H9 (cell line): ENCODE data around the gene ZNF831. TPM values are rescaled to one million over a fixed set of nuclear protein-coding genes. Genes with fewer than 3 reads are reported as not detected.

Experiments
- DNase-seq: peaks from one replicate; pipeline ENCODE4 v3.0.0-alpha.2; 2017
- H2AFZ ChIP-seq: one replicate; pipeline ENCODE4 v1.6.1; 2013; ENCODE audit warnings: mild to moderate bottlenecking, low read length, control low read depth, moderate library complexity
- H2AK5ac ChIP-seq: 2 replicates; pipeline ENCODE4 v1.6.1; 2013; ENCODE audit warnings: low read length, control low read depth, mixed read lengths; ENCODE audit not compliant: insufficient read length
- H2BK120ac ChIP-seq: one replicate; pipeline ENCODE4 v1.6.1; 2013; ENCODE audit warnings: low read depth, mild to moderate bottlenecking, low read length, control low read depth, inconsistent platforms; ENCODE audit not compliant: poor library complexity, severe bottlenecking
- H2BK12ac ChIP-seq: 2 replicates; pipeline ENCODE4 v1.6.1; 2013; ENCODE audit warnings: low read length, control low read depth, mixed read lengths, low read depth; ENCODE audit not compliant: insufficient read length
- H2BK15ac ChIP-seq: 2 replicates; pipeline ENCODE4 v1.6.1; 2013; ENCODE audit warnings: low read depth, low read length, control low read depth
- H2BK20ac ChIP-seq: one replicate; pipeline ENCODE4 v1.6.1; 2013; ENCODE audit warnings: low read depth, mild to moderate bottlenecking, low read length, control low read depth, inconsistent platforms; ENCODE audit not compliant: poor library complexity, severe bottlenecking
- H2BK5ac ChIP-seq: 2 replicates; pipeline ENCODE4 v1.6.1; 2013; ENCODE audit warnings: low read length, control low read depth, mixed read lengths; ENCODE audit not compliant: insufficient read length
- H3K14ac ChIP-seq: 2 replicates; pipeline ENCODE4 v1.6.1; 2013; ENCODE audit warnings: low read length, control low read depth; ENCODE audit not compliant: insufficient read depth
- H3K18ac ChIP-seq: 2 replicates; pipeline ENCODE4 v1.6.1; 2013; ENCODE audit warnings: low read depth, mild to moderate bottlenecking, mixed read lengths, low read length, control low read depth; ENCODE audit not compliant: insufficient read length
- H3K23ac ChIP-seq: 2 replicates; pipeline ENCODE4 v1.6.1; 2013; ENCODE audit warnings: low read length, control low read depth, mixed read lengths, low read depth; ENCODE audit not compliant: insufficient read length
- H3K23me2 ChIP-seq: 2 replicates; pipeline ENCODE4 v1.6.1; 2013; ENCODE audit warnings: low read depth, mild to moderate bottlenecking, mixed read lengths, low read length, control low read depth; ENCODE audit not compliant: insufficient read length, poor library complexity, severe bottlenecking
- H3K27ac ChIP-seq: 2 replicates; pipeline ENCODE4 v1.5.1; 2013; ENCODE audit warnings: low read length, control low read depth, mixed read lengths, low read depth; ENCODE audit not compliant: insufficient read length
- H3K27me3 ChIP-seq: 2 replicates; pipeline ENCODE4 v1.6.1; 2013; ENCODE audit warnings: low read length, control low read depth, inconsistent platforms; ENCODE audit not compliant: insufficient read depth
- H3K4ac ChIP-seq: 2 replicates; pipeline ENCODE4 v1.6.1; 2013; ENCODE audit warnings: low read depth, mild to moderate bottlenecking, control low read depth, inconsistent platforms, low read length, moderate library complexity
- H3K4me1 ChIP-seq: 2 replicates; pipeline ENCODE4 v1.6.1; 2013; ENCODE audit warnings: low read length, control low read depth, inconsistent platforms; ENCODE audit not compliant: insufficient read depth
- H3K4me2 ChIP-seq: 2 replicates; pipeline ENCODE4 v1.6.1; 2013; ENCODE audit warnings: low read length, control low read depth, mixed read lengths; ENCODE audit not compliant: insufficient read length, insufficient read depth
- H3K56ac ChIP-seq: 2 replicates; pipeline ENCODE4 v1.6.1; 2013; ENCODE audit warnings: low read depth, mild to moderate bottlenecking, mixed read lengths, low read length, control low read depth; ENCODE audit not compliant: insufficient read length
- H3K79me1 ChIP-seq: 2 replicates; pipeline ENCODE4 v1.6.1; 2013; ENCODE audit warnings: low read depth, mild to moderate bottlenecking, moderate library complexity, low read length, control low read depth, inconsistent platforms; ENCODE audit not compliant: insufficient read depth, poor library complexity, severe bottlenecking
- H3K79me2 ChIP-seq: 2 replicates; pipeline ENCODE4 v1.6.1; 2013; ENCODE audit warnings: low read length, control low read depth, inconsistent platforms; ENCODE audit not compliant: insufficient read depth
- H3K9ac ChIP-seq: 2 replicates; pipeline ENCODE4 v1.6.1; 2013; ENCODE audit warnings: low read length, control low read depth, mixed read lengths; ENCODE audit not compliant: insufficient read length; ENCODE audit errors: extremely low read depth
- H3K9me3 ChIP-seq: one replicate; pipeline ENCODE4 v1.6.1; 2013; ENCODE audit warnings: low read depth, low read length, inconsistent platforms; ENCODE audit not compliant: control insufficient read depth
- H3T11ph ChIP-seq: one replicate; pipeline ENCODE4 v1.6.1; 2013; ENCODE audit warnings: mild to moderate bottlenecking, low read length, control low read depth, inconsistent platforms
- H4K20me1 ChIP-seq: one replicate; pipeline ENCODE4 v1.6.1; 2013; ENCODE audit not compliant: control insufficient read depth, insufficient read length, insufficient read depth
- H4K5ac ChIP-seq: 2 replicates; pipeline ENCODE4 v1.6.1; 2013; ENCODE audit warnings: low read depth, mild to moderate bottlenecking, mixed read lengths, low read length, control low read depth; ENCODE audit not compliant: insufficient read length
- H4K8ac ChIP-seq: replicated peaks from 2 replicates; pipeline ENCODE4 v1.6.1; 2013; ENCODE audit warnings: low read length, control low read depth, mixed read lengths, low read depth; ENCODE audit not compliant: insufficient read length
- H4K91ac ChIP-seq: 2 replicates; pipeline ENCODE4 v1.6.1; 2013; ENCODE audit warnings: low read depth, mild to moderate bottlenecking, moderate library complexity, mixed read lengths, low read length, control low read depth; ENCODE audit not compliant: insufficient read length
- H3K27ac Mint-ChIP-seq, 3 experiments: 2 replicates in 2 of 3; 3 replicates in 1 of 3; pipeline ENCODE4 v1.8.0; 2020 to 2021; ENCODE audit warnings: mixed read lengths in 3 of 3, mild to moderate bottlenecking in 1 of 3, moderate library complexity in 1 of 3
- H3K27me3 Mint-ChIP-seq: 2 replicates; pipeline ENCODE4 v1.8.0; 2021; ENCODE audit warnings: low read depth, mild to moderate bottlenecking, moderate library complexity, mixed read lengths
- H3K36me3 Mint-ChIP-seq, 3 experiments: 2 replicates in 2 of 3; 3 replicates in 1 of 3; pipeline ENCODE4 v1.8.0; 2020 to 2021; ENCODE audit warnings: low read depth in 3 of 3, mixed read lengths in 3 of 3; ENCODE audit not compliant: insufficient read depth in 1 of 3
- H3K4me1 Mint-ChIP-seq, 2 experiments: 2 replicates each; pipeline ENCODE4 v1.8.0; 2020; ENCODE audit warnings: mixed read lengths in 2 of 2
- H3K4me3 Mint-ChIP-seq, 2 experiments: 2 replicates in 1 of 2; 3 replicates in 1 of 2; pipeline ENCODE4 v1.8.0; 2020 to 2021; ENCODE audit warnings: mild to moderate bottlenecking in 2 of 2, mixed read lengths in 2 of 2, moderate library complexity in 1 of 2
- H3K9me3 Mint-ChIP-seq, 2 experiments: 2 replicates in 1 of 2; 3 replicates in 1 of 2; pipeline ENCODE4 v1.8.0; 2020; ENCODE audit warnings: mild to moderate bottlenecking in 2 of 2, mixed read lengths in 2 of 2, moderate library complexity in 1 of 2
- whole genome bisulfite sequencing: extraction: QIAGEN DNeasy Blood & Tissue Kit; methylation state at CpG from one replicate; pipeline ENCODE4 v1.1.7; 2013; ENCODE audit warnings: missing lambda C conversion rate, low lambda C conversion rate, mixed read lengths; ENCODE audit not compliant: insufficient read length; ENCODE audit errors: extremely low coverage; 5-methylcytosine and 5-hydroxymethylcytosine counted together
- total RNA-seq: library from RNA; stranded (reverse); gene quantifications from 2 replicates; pipeline ENCODE4 v1.2.1, GENCODE V29; 2021
- TF ChIP-seq, protein P1 (sequence below): fragments of 200-600 bp; sonication (generic); conservative IDR thresholded peaks from 3 replicates; pipeline ENCODE4 v1.8.0; 2021; ENCODE audit warnings: antibody characterized with exemption, mild to moderate bottlenecking

Gene ZNF831
- total RNA-seq, 1 experiment from 2014 or later, result not detected

DNA sequence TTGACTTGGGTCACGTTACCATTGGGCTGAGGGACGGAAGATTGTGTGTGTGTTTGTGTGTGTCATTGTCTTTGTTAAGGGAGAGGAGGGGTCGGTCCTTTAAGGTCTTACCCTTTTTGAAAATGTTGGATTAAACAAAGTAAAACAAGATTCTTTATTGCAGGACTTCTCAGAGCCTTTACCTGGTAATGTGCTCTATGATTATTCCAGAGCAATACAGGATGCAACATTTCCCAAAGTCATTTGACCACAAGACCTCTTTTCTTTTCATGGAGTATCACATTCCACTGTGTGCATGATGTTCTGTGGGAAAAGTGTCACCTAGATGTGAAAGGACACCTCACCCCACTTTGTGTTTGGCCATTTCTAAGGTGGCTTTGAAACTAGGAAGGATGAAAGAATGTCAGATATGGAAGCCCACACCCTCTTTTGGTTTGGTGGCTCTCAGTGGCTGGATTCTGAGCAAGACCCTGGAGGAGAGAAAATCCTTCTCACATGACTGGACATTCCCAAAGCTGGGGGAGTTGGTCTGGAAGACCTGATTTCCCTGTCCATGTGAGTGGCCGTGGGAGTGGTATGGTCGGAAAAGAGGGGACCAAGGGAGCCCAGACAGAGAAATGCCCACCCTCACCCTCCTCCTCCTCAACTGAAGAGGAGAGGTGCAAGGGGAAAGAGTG is 18.2 kb upstream of the ZNF831 start:
- Histone ChIP-seq H3K4ac (no peak overlapping the region), H2BK5ac (no peak overlapping the region), H4K8ac (no peak overlapping the region), H4K5ac (no peak overlapping the region), H4K20me1 (no peaks in the 10 kb centered on the region), H3K23ac (no peak overlapping the region), H3K9me3 (no peaks in the 10 kb centered on the region), H3T11ph (no peak overlapping the region), H3K27me3 (no peaks in the 10 kb centered on the region), H3K23me2 (no peaks in the 10 kb centered on the region), H3K18ac (no peak overlapping the region), H3K79me1 (no peaks in the 10 kb centered on the region), H3K79me2 (no peaks in the 10 kb centered on the region), H3K14ac (no peak overlapping the region), H2BK120ac (no peak overlapping the region), H3K4me1 (no peaks in the 10 kb centered on the region), H2AK5ac (no peak overlapping the region), H3K56ac (no peak overlapping the region), H2BK15ac (no peak overlapping the region), H4K91ac (no peak overlapping the region), H2AFZ (no peak overlapping the region), H3K4me2 (no peak overlapping the region), H2BK20ac (no peak overlapping the region), H2BK12ac (no peak overlapping the region), H3K9ac (no peak overlapping the region), H3K27ac (no peak overlapping the region)
- H3K36me3 Mint-ChIP-seq, result peaks cover 0 to 2% (median 0%) of the 10 kb centered on the region in 3 experiments; a peak in 2 of 7 replicates
- TF ChIP-seq, protein P1, sequence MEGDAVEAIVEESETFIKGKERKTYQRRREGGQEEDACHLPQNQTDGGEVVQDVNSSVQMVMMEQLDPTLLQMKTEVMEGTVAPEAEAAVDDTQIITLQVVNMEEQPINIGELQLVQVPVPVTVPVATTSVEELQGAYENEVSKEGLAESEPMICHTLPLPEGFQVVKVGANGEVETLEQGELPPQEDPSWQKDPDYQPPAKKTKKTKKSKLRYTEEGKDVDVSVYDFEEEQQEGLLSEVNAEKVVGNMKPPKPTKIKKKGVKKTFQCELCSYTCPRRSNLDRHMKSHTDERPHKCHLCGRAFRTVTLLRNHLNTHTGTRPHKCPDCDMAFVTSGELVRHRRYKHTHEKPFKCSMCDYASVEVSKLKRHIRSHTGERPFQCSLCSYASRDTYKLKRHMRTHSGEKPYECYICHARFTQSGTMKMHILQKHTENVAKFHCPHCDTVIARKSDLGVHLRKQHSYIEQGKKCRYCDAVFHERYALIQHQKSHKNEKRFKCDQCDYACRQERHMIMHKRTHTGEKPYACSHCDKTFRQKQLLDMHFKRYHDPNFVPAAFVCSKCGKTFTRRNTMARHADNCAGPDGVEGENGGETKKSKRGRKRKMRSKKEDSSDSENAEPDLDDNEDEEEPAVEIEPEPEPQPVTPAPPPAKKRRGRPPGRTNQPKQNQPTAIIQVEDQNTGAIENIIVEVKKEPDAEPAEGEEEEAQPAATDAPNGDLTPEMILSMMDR, result no peak
- H3K27me3 Mint-ChIP-seq, result peaks cover 12% of the 10 kb centered on the region
- no CpG with 5 or more reads among the region's 5 CpGs for WGBS
- no peak overlapping the region for H3K27ac Mint-ChIP-seq
- H3K4me3 Mint-ChIP-seq, result no peak overlapping the region
- no peak for DNase-seq
- H3K9me3 Mint-ChIP-seq, result peaks cover 4 to 6% of the 10 kb centered on the region in 2 experiments; a peak in 3 of 5 replicates
- no peaks in the 10 kb centered on the region for H3K4me1 Mint-ChIP-seq
